Suprapubic skin (tissue), 4 donors: ENCODE data around the gene RPLP2. TPM values are rescaled to one million over a fixed set of nuclear protein-coding genes. Genes with fewer than 3 reads are reported as not detected.

Source experiments
- DNase-seq, 2 donors: peaks; one replicate each; pipeline ENCODE4 v3.0.0-alpha.2; 2019; ENCODE audit warnings: low spot score in 2 of 2
- H3K27ac ChIP-seq: fragments of 200-600 bp; sonication (generic); one replicate; pipeline ENCODE4 v1.5.1; 2019
- H3K27me3 ChIP-seq: fragments of 200-600 bp; sonication (generic); one replicate; pipeline ENCODE4 v1.5.1; 2019
- H3K36me3 ChIP-seq: fragments of 200-600 bp; sonication (generic); one replicate; pipeline ENCODE4 v1.5.1; 2019
- H3K4me1 ChIP-seq: fragments of 200-600 bp; sonication (generic); one replicate; pipeline ENCODE4 v1.5.1; 2019
- H3K4me3 ChIP-seq: fragments of 200-600 bp; sonication (generic); one replicate; pipeline ENCODE4 v1.5.1; 2019; ENCODE audit warnings: mild to moderate bottlenecking
- H3K9me3 ChIP-seq: fragments of 200-600 bp; sonication (generic); one replicate; pipeline ENCODE4 v1.5.1; 2019
- CTCF ChIP-seq, 2 donors: fragments of 200-600 bp in 1 of 2; fragments of 450-650 bp in 1 of 2; sonication (generic) in 1 of 2; IDR thresholded peaks; one replicate each; pipeline ENCODE4 v1.5.1; 2016 to 2019; ENCODE audit warnings: antibody characterized with exemption in 2 of 2, mild to moderate bottlenecking in 1 of 2, moderate library complexity in 1 of 2
- EP300 ChIP-seq: sonication (generic); formaldehyde crosslinking; IDR thresholded peaks from one replicate; pipeline ENCODE4 v1.6.1; 2017; ENCODE audit warnings: antibody characterized with exemption
- POLR2A ChIP-seq, 2 donors: fragments of 450-650 bp; IDR thresholded peaks; one replicate each; pipeline ENCODE4 v1.6.1; 2017; ENCODE audit warnings: antibody characterized with exemption in 2 of 2, mild to moderate bottlenecking in 2 of 2, moderate library complexity in 2 of 2
- POLR2AphosphoS5 ChIP-seq, 3 donors: sonication (generic); formaldehyde crosslinking; IDR thresholded peaks; one replicate each; pipeline ENCODE4 v1.6.1; 2017; ENCODE audit warnings: antibody characterized with exemption in 3 of 3
- WGBS: methylation state at CpG from one replicate; pipeline ENCODE4 v1.1.5; 2018; 5-methylcytosine and 5-hydroxymethylcytosine counted together
- total RNA-seq, 4 donors: library from RNA; depleted of rRNA; stranded (reverse); fragments of >200 nt; gene quantifications; one replicate each; pipeline ENCODE4 v1.1.0, GENCODE V29; 2016

Gene RPLP2
- total RNA-seq, 4 donors from 2014 or later: 692 to 1,129 (median 991) TPM

GRCh38 chr11:811446-812245, 1.9 kb downstream of the RPLP2 start:
- Histone ChIP-seq H3K27ac (peak overlapping the region; percentile 34), H3K36me3 (peaks cover 30% of the 10 kb centered on the region)
- 74% methylated on average over 10 of the region's 14 CpGs for WGBS

GRCh38 chr11:812390-812789, 2.6 kb downstream of the RPLP2 start:
- H3K4me3 ChIP-seq: no peak overlapping the region
- DNase-seq: no peak
- H3K27me3 ChIP-seq: no peaks in the 10 kb centered on the region
- WGBS: 75% methylated on average over 3 of the region's 3 CpGs
- no peaks in the 10 kb centered on the region for H3K9me3 ChIP-seq
- no peak overlapping the region for H3K27ac ChIP-seq
- H3K36me3 ChIP-seq: peaks cover 30% of the 10 kb centered on the region
- H3K4me1 ChIP-seq: peaks cover 35% of the 10 kb centered on the region
- TF ChIP-seq EP300: no peak

More at GRCh38 chr11:811446-812245, 1.9 kb downstream of the RPLP2 start:
- H3K4me3 ChIP-seq: peak overlapping the region; percentile 98
- no peaks in the 10 kb centered on the region for H3K27me3 ChIP-seq
- no peak for TF ChIP-seq POLR2AphosphoS5 (IDR thresholded peaks at IDR 0.05)
- TF ChIP-seq CTCF (IDR thresholded peaks at IDR 0.05): no peak
- no peak for TF ChIP-seq POLR2A (IDR thresholded peaks at IDR 0.05)
- no peak for TF ChIP-seq EP300
- peaks cover 35% of the 10 kb centered on the region for H3K4me1 ChIP-seq
- DNase-seq: no peak
- no peaks in the 10 kb centered on the region for H3K9me3 ChIP-seq

GRCh38 chr11:813072-813455, 3.3 kb downstream of the RPLP2 start:
- Histone ChIP-seq H3K4me1 (peaks cover 32% of the 10 kb centered on the region), H3K27ac (no peak overlapping the region), H3K9me3 (no peaks in the 10 kb centered on the region), H3K36me3 (peaks cover 30% of the 10 kb centered on the region), H3K27me3 (no peaks in the 10 kb centered on the region), H3K4me3 (no peak overlapping the region)
- no peak for DNase-seq
- TF ChIP-seq POLR2AphosphoS5 (IDR thresholded peaks at IDR 0.05) (no peak), EP300 (no peak)
- WGBS: 100% methylated on average over 2 of the region's 6 CpGs

- DNase-seq: no peak
- no peak for TF ChIP-seq CTCF (IDR thresholded peaks at IDR 0.05)
- TF ChIP-seq EP300: no peak
- no peak for TF ChIP-seq POLR2AphosphoS5 (IDR thresholded peaks at IDR 0.05)
- no peak for TF ChIP-seq POLR2A (IDR thresholded peaks at IDR 0.05)
- no peak overlapping the region for H3K27ac ChIP-seq
- WGBS: 74% methylated on average over 7 of the region's 9 CpGs
- H3K9me3 ChIP-seq: no peaks in the 10 kb centered on the region
- H3K27me3 ChIP-seq: no peaks in the 10 kb centered on the region
- peaks cover 30% of the 10 kb centered on the region for H3K36me3 ChIP-seq
- no peak overlapping the region for H3K4me3 ChIP-seq
- peaks cover 32% of the 10 kb centered on the region for H3K4me1 ChIP-seq
These were observed 3.8 kb downstream of the RPLP2 start for GRCh38 chr11:813456-814096.

- no peak for DNase-seq
- TF ChIP-seq EP300: no peak
- TF ChIP-seq CTCF (IDR thresholded peaks at IDR 0.05): no peak
- no peak for TF ChIP-seq POLR2A (IDR thresholded peaks at IDR 0.05)
- no peak for TF ChIP-seq POLR2AphosphoS5 (IDR thresholded peaks at IDR 0.05)
- 91% methylated on average over 6 of the region's 11 CpGs for WGBS
- Histone ChIP-seq H3K4me1 (peaks cover 35% of the 10 kb centered on the region), H3K27ac (no peak overlapping the region), H3K36me3 (peaks cover 30% of the 10 kb centered on the region), H3K4me3 (no peak overlapping the region), H3K9me3 (no peaks in the 10 kb centered on the region), H3K27me3 (no peaks in the 10 kb centered on the region)
These were observed 6.1 kb downstream of the RPLP2 start for GRCh38 chr11:815675-816432.

- Histone ChIP-seq H3K4me1 (peaks cover 35% of the 10 kb centered on the region), H3K27ac (no peak overlapping the region), H3K4me3 (no peak overlapping the region), H3K27me3 (no peaks in the 10 kb centered on the region), H3K36me3 (peaks cover 29% of the 10 kb centered on the region), H3K9me3 (no peaks in the 10 kb centered on the region)
- no peak for TF ChIP-seq POLR2A (IDR thresholded peaks at IDR 0.05)
- TF ChIP-seq CTCF (IDR thresholded peaks at IDR 0.05): no peak
- no peak for TF ChIP-seq POLR2AphosphoS5 (IDR thresholded peaks at IDR 0.05)
- TF ChIP-seq EP300: no peak
- 83% methylated on average over 11 of the region's 11 CpGs for WGBS
- DNase-seq: no peak
These were observed 6.6 kb downstream of the RPLP2 start for GRCh38 chr11:816433-816779.
